ENCODE results near the gene ENTPD1. TPM values are rescaled to one million over a fixed set of nuclear protein-coding genes. Genes with fewer than 3 reads are reported as not detected.

ENTPD1 gene
- total RNA-seq, 1 experiment from 2014 or later: 0.37 TPM

GRCh38 chr10:95810198-95810976 lies 54.4 kb downstream of the ENTPD1 start:
- H3K4me2 ChIP-seq (ENCODE audit: low read length): no peak overlapping the region
- H3K9me3 ChIP-seq (ENCODE audit: control insufficient read depth in 1 of 2, insufficient read depth in 1 of 2, low read depth in 1 of 2, low read length in 2 of 2): no peaks in the 10 kb centered on the region; a peak in 1 of 4 replicates
- H3K4me1 ChIP-seq (ENCODE audit: control insufficient read depth in 1 of 2, insufficient read depth in 2 of 2, low read length in 2 of 2): no peaks in the 10 kb centered on the region
- H3K9me2 ChIP-seq (ENCODE audit: insufficient read depth): no peaks in the 10 kb centered on the region
- H3K27me3 ChIP-seq (ENCODE audit: insufficient read depth, low read length): no peaks in the 10 kb centered on the region
- H2AFZ ChIP-seq (ENCODE audit: low read depth, low read length, poor library complexity, severe bottlenecking): no peak overlapping the region
- H3K79me2 ChIP-seq (ENCODE audit: insufficient read depth, low read length): no peaks in the 10 kb centered on the region
- ChIA-PET RAD21 (ENCODE audit: low non-redundant PET in 1 of 2, low total read pairs in 2 of 2, uncharacterized antibody in 2 of 2, unreplicated experiment in 2 of 2) (no interaction called here), CTCF (no interaction called here), POLR2A (no interaction called here)
- intact Hi-C loops (cut with micrococcal nuclease): no loop called here
- TF ChIP-seq FOSL1 (IDR thresholded peaks at IDR 0.05; ENCODE audit: low read depth): no peak
- TF ChIP-seq ZFX (IDR thresholded peaks at IDR 0.05): no peak
- no peak for TF ChIP-seq TCF7L2 (IDR thresholded peaks at IDR 0.05; ENCODE audit: borderline replicate concordance, extremely low read depth, insufficient read depth, insufficient read length)
- TF ChIP-seq REST (IDR thresholded peaks at IDR 0.05; ENCODE audit: low read depth): no peak
- no peak for TF ChIP-seq EGR1 (IDR thresholded peaks at IDR 0.05; ENCODE audit: low read depth)
- TF ChIP-seq CEBPB (IDR thresholded peaks at IDR 0.05; ENCODE audit: low read depth): no peak
- TF ChIP-seq ELF1 (IDR thresholded peaks at IDR 0.05; ENCODE audit: borderline replicate concordance, low read depth): no peak
- TF ChIP-seq CBX3 (IDR thresholded peaks at IDR 0.05; ENCODE audit: low read depth): no peak
- TF ChIP-seq CTCF (IDR thresholded peaks at IDR 0.05 in 2 of 3, conservative IDR thresholded peaks at IDR 0.05 in 1 of 3; ENCODE audit: borderline replicate concordance in 1 of 3, insufficient read depth in 1 of 3, low read depth in 2 of 3, low read length in 2 of 3): no peak
- TF ChIP-seq EZH2 (IDR thresholded peaks at IDR 0.05): no peak
- no peak for TF ChIP-seq ATF3 (IDR thresholded peaks at IDR 0.05)
- no peak for TF ChIP-seq YY1 (IDR thresholded peaks at IDR 0.05; ENCODE audit: extremely low read depth, insufficient replicate concordance, low read depth, low read length)
- no peak for TF ChIP-seq SIN3A (IDR thresholded peaks at IDR 0.05; ENCODE audit: low read depth)
- TF ChIP-seq RAD21 (IDR thresholded peaks at IDR 0.05; ENCODE audit: low read depth): no peak
- no peak for TF ChIP-seq JUND (IDR thresholded peaks at IDR 0.05)
- no peak for TF ChIP-seq POLR2A (IDR thresholded peaks at IDR 0.05; ENCODE audit: borderline replicate concordance, extremely low read depth, insufficient read depth, insufficient read length)
- TF ChIP-seq ZBTB33 (IDR thresholded peaks at IDR 0.05; ENCODE audit: extremely low read depth, insufficient replicate concordance, low read length): no peak
- TF ChIP-seq EZH2phosphoT487 (IDR thresholded peaks at IDR 0.05; ENCODE audit: borderline replicate concordance): no peak
- DNase-seq (ENCODE audit: low read depth, low spot score) (no peak), ATAC-seq (no peak)
- no peaks in the 10 kb centered on the region for H3K36me3 ChIP-seq (ENCODE audit: control insufficient read depth in 1 of 2, insufficient read depth in 2 of 2, low read length in 2 of 2)
- no peaks in the 10 kb centered on the region for H4K20me1 ChIP-seq (ENCODE audit: insufficient read depth)
- BruUV-seq (replicated peaks): no TSS peak
- no peak overlapping the region for H3K9ac ChIP-seq (ENCODE audit: low read length)
- H3K27ac ChIP-seq (ENCODE audit: low read depth, low read length): no peak overlapping the region
- H3K4me3 ChIP-seq (replicated peaks in 1 of 2; ENCODE audit: low read depth in 1 of 2, low read length in 2 of 2): no peak overlapping the region
